ENCODE data around the gene POTEC.
"Not testable (repeated sequence)": the region's sequence is repeated elsewhere in the genome, so short reads cannot be mapped to it uniquely, and the experiment has no call there.

- TF ChIP-seq POLR2AphosphoS5, CTCF, POLR2A, EP300 (IDR thresholded peaks at IDR 0.05): not testable (repeated sequence)
These were observed 69.2 kb downstream of the POTEC start for GRCh38 chr18:14474007-14474720.

Measured in upper lobe of left lung (tissue), 4 donors.